GM12875 (cell line): ENCODE data around the gene PUDP.

Source experiments
- H3K4me3 ChIP-seq: one replicate; pipeline ENCODE4 v1.5.1; 2011; ENCODE audit warnings: low read depth, low read length, control low read depth
- TF ChIP-seq, protein P1 (sequence below): IDR thresholded peaks from 2 replicates; pipeline ENCODE4 v1.5.1; 2011; ENCODE audit warnings: low read depth, mild to moderate bottlenecking, control low read depth, inconsistent platforms, low read length, moderate library complexity, borderline replicate concordance; ENCODE audit not compliant: insufficient read depth

Gene PUDP

DNA sequence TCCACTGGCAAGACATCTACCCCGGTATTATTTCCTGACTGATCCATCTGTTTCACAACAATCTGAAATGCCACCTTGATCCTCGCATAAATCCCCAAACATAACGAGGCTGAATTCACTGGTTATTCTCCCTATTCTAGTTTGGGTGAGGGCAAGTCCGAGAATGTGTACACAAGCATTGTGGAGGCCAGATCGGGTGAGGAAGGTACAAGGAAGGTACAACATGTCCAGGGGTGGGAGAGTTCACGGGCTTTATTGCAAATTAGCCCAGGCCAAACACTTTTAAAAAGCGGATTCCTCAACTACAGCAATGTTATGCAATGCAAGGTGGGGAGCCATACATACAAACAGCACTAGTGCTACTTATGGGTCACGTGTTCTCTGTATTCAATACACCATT is 82.5 kb downstream of the PUDP start:
- TF ChIP-seq, protein P1, sequence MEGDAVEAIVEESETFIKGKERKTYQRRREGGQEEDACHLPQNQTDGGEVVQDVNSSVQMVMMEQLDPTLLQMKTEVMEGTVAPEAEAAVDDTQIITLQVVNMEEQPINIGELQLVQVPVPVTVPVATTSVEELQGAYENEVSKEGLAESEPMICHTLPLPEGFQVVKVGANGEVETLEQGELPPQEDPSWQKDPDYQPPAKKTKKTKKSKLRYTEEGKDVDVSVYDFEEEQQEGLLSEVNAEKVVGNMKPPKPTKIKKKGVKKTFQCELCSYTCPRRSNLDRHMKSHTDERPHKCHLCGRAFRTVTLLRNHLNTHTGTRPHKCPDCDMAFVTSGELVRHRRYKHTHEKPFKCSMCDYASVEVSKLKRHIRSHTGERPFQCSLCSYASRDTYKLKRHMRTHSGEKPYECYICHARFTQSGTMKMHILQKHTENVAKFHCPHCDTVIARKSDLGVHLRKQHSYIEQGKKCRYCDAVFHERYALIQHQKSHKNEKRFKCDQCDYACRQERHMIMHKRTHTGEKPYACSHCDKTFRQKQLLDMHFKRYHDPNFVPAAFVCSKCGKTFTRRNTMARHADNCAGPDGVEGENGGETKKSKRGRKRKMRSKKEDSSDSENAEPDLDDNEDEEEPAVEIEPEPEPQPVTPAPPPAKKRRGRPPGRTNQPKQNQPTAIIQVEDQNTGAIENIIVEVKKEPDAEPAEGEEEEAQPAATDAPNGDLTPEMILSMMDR, result no peak

DNA sequence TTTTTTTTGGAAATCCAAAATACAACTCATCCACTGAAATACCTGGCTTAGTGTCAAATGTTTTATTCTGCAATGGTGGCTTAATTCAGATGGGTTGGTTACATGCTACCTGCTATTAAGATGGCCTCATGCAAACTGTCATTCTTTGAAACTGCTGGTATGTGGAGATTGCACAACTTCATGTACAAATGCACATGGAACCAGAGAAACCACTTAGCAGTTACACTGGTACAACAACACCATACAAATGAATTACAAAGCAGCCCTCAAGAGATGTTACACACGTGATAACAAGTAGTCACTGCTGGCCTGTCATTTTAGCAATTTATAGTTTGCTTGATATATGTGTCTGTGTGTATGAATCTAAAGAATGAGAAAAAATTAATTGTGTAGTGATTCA is 85.0 kb downstream of the PUDP start:
- no peak overlapping the region for H3K4me3 ChIP-seq
- TF ChIP-seq, protein P1, result no peak

More for the DNA sequence above, 82.5 kb downstream of the PUDP start:
- no peak overlapping the region for H3K4me3 ChIP-seq

DNA sequence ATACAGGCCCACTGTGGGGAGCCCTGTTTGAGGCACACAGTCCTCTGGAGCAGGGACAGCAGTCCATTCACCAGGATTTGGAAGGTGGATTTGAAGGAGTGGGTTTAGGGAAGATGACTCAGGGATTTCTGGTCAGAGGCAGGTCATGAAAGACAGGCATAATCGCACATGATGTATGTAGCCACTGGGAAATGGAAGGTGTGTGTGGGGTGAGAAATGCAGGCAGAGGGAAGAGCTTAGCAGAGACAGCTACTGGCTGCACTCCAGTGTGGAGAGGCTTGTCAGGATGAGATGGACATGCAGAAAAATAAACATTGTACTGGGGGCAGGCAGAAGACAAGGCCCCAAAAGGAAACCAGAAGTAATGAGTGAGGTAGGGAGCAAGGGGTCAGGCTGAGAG is 85.7 kb downstream of the PUDP start:
- H3K4me3 ChIP-seq, result no peak overlapping the region
- TF ChIP-seq, protein P1, result no peak

DNA sequence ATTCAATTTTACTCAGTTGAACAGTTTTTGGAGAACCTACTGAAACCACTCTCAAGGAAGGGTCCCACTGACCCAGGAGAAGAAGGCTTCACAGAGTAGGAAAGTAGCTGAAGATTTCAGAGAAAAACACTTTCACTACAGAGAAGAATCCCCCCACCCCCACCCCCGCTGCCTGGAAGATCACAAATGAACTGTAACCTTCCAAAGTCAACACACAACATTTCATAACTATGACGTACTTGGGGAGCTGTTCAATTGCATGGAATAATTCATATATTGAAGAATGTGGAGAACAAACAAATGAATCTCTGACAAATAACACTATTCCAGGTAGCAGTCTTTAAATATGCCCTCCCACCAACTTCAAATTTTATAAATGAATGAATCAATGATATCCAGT is 86.5 kb downstream of the PUDP start:
- TF ChIP-seq, protein P1, result no peak
- no peak overlapping the region for H3K4me3 ChIP-seq

DNA sequence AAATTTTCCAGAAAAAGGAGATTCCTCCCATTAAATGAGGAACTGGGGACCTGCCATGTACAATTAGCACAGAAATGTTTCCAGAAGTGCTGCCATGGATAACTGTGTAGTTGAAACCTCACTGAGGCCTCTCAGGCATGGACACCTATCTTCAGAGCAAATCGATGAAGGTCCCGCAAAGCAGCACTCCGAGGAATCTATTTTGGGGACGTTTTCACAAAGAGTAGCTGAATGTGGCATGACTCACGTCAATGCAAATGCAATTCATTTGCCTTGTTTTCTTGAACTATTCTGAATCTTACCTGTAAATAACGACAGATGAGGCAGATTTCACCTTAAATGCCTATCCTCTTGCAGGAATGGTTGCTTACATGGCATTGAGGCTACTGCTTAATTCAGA is 87.5 kb downstream of the PUDP start:
- TF ChIP-seq, protein P1, result no peak
- no peak overlapping the region for H3K4me3 ChIP-seq

DNA sequence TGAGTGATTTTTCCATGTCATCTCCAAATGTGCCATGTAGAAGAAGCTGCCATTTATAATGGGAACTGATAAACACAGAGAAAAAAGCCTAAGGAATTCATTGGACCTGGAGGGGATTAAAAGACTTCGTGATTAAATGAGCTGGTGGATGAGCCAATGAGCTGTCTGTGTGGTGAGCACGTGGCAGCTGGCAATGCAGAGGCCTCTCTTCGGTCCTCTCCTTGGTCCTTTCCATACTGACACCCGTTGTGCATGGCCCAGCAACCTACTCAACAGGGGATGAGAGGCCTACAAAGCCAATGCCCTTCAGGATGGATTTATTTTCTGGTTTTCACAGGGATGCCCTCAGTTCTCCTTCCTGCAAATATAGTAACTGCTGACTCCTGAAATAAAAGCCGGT is 88.1 kb downstream of the PUDP start:
- TF ChIP-seq, protein P1, result no peak
- no peak overlapping the region for H3K4me3 ChIP-seq

DNA sequence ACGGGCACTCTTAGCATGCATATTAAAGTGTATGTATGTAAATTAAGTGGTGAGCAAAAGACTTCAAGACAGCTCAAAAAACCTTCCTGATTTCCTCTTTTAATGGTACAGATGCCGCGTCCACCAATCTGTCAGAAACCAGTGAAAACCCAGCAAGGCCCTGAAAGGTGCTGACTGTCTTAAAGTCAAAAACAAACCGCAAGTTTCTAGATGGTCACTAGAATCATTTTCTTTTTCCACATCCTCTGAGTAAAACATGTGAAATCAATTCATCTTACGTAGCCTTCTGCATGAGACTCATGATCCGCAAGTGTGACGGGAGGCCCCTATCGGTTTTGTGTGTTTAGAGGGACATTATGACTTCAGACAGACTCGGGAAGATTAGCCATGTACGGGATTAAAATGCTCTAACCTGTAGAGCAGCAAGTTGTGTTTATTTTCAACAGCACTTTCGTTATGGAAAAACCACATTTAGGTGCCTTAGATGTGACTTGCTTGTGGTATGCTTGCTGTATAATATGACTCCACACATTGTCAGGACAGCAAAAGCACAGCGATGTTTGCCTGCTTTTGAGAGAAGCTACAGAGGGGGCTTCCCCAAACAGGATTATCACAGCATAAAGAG is 88.6 kb downstream of the PUDP start:
- H3K4me3 ChIP-seq, result no peak overlapping the region
- TF ChIP-seq, protein P1, result no peak
